Stimulated activated CD4-positive, alpha-beta T cell treated with anti-CD3 and anti-CD28 coated beads, Interleukin-2, amount 100 ng/mL, for 24 hours (primary cell): ENCODE results near the gene CHAF1B.
"Not testable (repeated sequence)": the region's sequence is repeated elsewhere in the genome, so short reads cannot be mapped to it uniquely, and the experiment has no call there.

ENCODE experiments used
- DNase-seq, 2 donors: peaks; one replicate each; pipeline ENCODE4 v3.0.0-alpha.2; 2020

The CHAF1B gene

DNA sequence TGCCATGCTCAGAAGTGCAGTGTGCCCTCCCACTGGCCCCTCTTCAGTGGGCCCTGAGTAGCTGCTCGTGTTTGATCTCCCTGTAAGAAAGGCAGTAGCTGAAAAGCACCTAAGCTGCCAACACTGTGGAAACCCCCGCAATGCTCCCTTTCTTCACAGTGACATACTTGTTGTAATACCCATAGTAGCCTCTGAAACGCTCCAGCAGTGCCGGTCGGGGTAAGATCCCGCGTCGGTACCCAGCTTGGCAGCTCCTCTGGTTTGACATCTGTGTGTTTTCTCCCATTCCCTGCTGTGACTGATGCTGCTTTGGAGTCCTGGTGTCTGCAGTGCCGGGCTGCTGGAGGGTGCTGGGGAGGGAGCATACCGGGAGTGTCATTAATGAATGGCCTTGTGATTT, 3.6 kb downstream of the CHAF1B start:
- no peak for DNase-seq

- not testable (repeated sequence) for DNase-seq
Measured at GRCh38 chr21:36391649-36392048, 6.5 kb downstream of the CHAF1B start.

GRCh38 chr21:36395353-36396111, 10.3 kb downstream of the CHAF1B start:
- DNase-seq: no peak

DNA sequence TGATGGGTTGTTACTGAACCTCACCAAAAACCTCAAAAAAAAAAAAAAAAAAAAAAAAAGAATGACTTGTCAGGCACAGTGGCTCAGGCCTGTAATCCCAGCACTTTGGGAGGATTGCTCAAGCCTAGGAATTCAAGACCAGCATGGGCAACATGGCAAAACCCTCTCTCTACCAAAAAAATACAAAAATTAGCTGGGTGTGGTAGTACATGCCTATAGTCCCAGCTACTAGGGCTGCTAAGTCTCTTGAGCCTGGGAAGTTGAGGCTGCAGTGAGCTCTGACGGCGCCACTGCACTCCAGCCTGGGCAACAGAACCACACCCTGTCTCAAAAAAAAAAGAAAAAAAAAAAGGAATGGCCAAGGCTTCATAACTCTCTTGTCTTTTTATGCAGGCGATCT, 11.1 kb downstream of the CHAF1B start:
- no peak for DNase-seq

- no peak for DNase-seq
Measured at GRCh38 chr21:36396971-36397370, 11.8 kb downstream of the CHAF1B start.

- no peak for DNase-seq
Measured at GRCh38 chr21:36397606-36398005, 12.4 kb downstream of the CHAF1B start.

GRCh38 chr21:36399736-36400135, 14.5 kb downstream of the CHAF1B start:
- DNase-seq: not testable (repeated sequence)

GRCh38 chr21:36400719-36401118, 15.5 kb downstream of the CHAF1B start:
- DNase-seq: no peak

DNA sequence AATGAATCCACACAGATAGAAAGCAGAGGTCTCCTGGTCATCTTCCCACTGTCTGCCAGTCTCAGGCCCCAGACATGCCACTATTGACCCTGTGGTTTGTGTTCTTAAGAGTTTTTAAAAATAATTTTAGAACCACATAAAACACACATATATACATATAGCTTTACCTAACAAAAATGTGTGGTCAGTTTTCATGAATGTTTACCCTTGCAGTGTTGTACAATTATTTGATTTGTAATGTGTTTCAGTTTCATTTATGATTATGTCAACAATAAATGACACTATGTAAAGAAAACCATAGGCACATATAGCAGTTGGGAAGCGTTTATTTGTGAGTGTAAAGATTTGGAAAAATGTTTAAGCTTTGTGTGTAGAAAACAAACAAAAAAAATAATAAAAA, 17.1 kb downstream of the CHAF1B start:
- no peak for DNase-seq

DNA sequence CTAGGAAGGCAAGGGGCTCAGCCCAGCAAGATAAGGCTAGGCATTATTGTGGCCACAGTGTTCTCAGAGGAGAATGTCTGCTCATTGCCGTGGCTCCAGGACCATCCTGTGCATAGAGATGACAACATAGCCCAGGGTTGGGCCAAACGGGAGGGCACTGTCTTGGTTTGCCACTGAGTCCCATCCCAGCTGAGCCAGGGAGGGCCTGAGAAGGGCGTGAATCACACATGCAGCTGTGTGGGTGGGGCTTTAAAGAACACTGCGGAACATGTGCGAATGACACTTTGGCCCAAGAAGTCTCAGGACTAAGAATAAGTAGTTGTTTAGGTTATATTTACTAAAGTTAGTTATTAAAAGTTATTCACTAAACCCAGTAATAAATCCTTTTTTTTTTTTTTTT, 18.5 kb downstream of the CHAF1B start:
- no peak for DNase-seq

GRCh38 chr21:36408568-36408967, 23.4 kb downstream of the CHAF1B start:
- no peak for DNase-seq

GRCh38 chr21:36411301-36411700, 26.1 kb downstream of the CHAF1B start:
- DNase-seq: no peak

- DNase-seq: no peak
Measured at GRCh38 chr21:36412916-36413315, 27.7 kb downstream of the CHAF1B start.

DNA sequence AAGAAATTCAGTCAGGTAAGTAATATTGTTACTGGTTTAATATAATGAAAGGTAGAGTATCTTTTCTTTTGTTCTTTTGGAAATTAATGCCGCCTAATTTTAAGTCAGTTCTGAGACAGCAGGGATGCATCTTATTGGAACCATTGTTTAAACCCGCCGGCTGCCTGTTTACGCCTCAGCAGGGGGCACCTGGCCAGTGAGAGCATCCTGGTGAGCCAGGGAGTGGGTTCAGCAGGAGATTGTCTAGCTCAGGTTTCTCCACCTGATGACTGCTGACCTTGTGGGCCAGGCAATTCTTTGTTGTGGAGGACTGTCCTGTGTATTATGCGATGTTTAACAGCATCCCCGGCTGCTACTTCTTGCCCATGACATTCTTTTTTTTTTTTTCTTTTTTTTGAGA, 30.2 kb downstream of the CHAF1B start:
- no peak for DNase-seq

DNA sequence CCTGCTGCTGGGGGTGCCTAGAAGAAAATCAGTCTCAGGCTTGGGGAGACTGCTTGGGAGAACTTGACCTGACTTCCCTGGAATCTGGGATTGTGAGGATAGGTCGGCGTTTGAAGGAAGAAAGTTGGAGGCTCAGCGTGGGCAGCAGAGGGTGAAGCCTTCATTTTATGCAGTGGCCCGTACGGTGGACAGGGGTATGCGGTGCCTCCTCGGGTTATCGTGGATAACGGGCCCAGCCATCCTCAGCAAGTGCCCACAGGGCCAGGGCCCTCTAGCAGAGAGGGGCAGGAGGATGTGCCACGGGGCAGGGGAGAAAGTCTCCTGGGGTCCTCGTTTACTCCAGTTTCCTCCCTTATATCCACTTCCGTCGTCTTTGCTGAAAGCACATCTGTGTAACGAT, 34.0 kb downstream of the CHAF1B start:
- DNase-seq: no peak

- DNase-seq: peak; percentile 42 to 56
Measured at GRCh38 chr21:36419996-36420395, 34.8 kb downstream of the CHAF1B start.

- DNase-seq: no peak
Measured at GRCh38 chr21:36420571-36421339, 35.6 kb downstream of the CHAF1B start.

DNA sequence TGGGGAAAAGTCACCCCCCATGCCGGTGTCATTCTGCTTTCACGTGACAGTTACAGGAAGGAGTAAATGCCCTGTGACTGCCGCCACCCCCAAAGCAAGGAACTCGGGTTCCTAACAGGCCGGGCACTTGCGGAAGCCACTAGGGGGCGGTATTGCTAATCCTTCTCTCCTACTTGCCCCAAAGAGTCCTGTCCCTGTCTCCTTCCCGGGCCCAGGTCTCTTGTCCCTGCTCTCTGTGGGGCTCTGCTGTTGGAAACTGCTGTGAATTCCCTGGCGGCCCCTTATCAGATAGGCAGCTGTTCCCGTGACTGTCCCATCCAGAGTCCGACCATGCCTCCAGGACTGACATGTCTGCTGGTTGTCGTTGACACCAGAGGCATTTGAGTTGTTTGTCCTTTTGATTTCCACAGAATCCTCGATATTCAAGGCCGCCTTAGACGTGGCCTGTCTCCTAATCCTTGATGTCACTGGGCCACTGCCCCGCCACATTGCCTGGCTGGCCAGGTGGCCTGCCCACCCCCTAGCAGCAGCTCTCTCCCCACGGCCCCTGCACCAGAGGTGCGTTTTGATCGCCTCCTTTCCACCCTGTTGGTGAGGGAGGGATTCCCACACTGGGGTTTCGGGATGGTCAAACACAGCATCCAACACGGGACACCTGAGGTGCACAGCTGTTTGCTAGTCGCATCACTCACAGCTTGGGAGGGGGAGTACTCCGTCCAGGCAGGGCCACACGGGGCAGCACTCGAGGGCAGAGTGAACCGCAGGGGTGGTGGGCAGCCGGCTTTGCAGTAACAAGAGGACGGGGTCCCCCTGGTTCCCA, 37.3 kb downstream of the CHAF1B start:
- DNase-seq: peak; percentile 25 to 50

DNA sequence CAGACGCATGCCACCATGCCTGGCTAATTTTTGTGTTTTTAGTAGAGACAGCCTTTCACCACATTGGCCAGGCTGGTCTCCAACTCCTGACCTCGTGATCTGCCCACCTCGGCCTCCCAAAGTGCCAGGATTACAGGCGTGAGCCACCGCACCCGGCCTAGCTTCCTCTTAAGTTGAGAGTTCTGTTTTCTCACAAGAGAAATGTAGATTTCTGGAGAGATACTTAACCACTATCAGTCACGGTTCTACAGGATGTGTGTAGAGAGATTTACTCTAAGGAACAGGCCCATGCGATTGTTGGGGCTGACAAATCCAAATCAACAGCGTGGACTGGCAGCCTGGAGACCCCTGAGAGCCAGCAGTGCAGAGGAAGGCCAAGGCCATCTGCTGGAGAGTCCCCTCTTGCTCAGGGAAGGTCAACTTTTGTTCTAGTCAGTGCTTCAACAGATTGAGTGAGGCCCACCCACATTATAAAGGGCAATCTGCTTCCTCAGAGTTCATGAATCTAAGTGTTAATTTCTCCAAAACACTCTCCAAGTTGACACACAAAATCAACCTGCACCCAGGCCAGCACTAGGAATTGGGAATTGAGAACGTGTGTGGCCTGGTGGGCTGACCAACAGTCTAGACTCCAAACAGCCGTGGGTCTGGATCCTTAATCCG, 38.7 kb downstream of the CHAF1B start:
- no peak for DNase-seq

GRCh38 chr21:36424592-36424991, 39.4 kb downstream of the CHAF1B start:
- DNase-seq: no peak

DNA sequence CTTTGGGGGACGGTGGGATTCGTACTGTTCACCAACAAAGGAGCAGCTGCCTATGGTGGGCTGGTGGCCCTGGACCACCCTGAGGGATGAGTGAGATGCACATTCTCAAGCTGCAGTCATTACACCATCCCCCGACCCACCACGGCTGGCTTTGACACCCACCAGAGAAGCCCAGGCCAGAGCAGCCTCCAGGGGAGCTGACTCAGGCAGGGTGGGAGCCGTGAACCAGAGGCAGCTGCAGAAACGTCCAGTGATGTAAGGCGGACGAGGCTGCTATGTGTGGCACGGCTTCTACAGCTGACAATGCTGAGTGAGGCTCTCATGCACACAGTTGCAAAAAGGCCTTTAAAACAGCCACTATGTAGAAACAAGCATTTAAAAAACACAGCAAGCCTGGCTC, 40.1 kb downstream of the CHAF1B start:
- no peak for DNase-seq

DNA sequence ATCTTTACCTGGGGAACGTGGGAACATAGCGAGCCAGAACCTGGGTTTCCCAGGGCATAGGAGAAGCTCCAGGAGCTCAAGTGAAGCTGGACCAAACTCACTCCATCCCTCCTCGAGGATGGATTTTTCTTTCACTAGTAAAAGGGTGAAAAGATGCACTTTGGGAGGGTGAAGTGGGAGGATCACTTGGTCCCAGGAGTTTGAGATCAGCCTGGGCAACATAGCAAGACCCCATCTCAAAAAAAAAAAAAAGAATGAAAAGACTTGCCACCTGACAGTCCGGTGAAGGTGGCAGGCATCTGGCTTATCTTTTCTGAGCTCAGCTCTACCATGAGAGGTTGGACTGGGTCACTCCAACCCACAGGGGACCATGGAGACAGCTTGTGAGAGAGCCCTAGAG, 42.3 kb downstream of the CHAF1B start:
- no peak for DNase-seq
